ENCODE results near the gene SLC10A3.

Gene SLC10A3

GRCh38 chrX:154450312-154450711 lies 40.1 kb downstream of the SLC10A3 start:
- in situ Hi-C loops (cut with HindIII; ENCODE audit: low pct_ligation_motif_present, low pct_unique_long_range_greater_than_20kb, low sequenced_read_pairs) = no loop called here
- DNase-seq = no peak

GRCh38 chrX:154449618-154450017 lies 40.8 kb downstream of the SLC10A3 start:
- no peak for DNase-seq
- in situ Hi-C loops (cut with HindIII; ENCODE audit: low pct_ligation_motif_present, low pct_unique_long_range_greater_than_20kb, low sequenced_read_pairs) = no loop called here

GRCh38 chrX:154448484-154448883 lies 41.9 kb downstream of the SLC10A3 start:
- in situ Hi-C loops (cut with HindIII; ENCODE audit: low pct_ligation_motif_present, low pct_unique_long_range_greater_than_20kb, low sequenced_read_pairs) = no loop called here
- DNase-seq = no peak

GRCh38 chrX:154446430-154446829 lies 44.0 kb downstream of the SLC10A3 start:
- DNase-seq = no peak
- in situ Hi-C loops (cut with HindIII; ENCODE audit: low pct_ligation_motif_present, low pct_unique_long_range_greater_than_20kb, low sequenced_read_pairs) = no loop called here

- in situ Hi-C loops (cut with HindIII; ENCODE audit: low pct_ligation_motif_present, low pct_unique_long_range_greater_than_20kb, low sequenced_read_pairs) = no loop called here
- DNase-seq = no peak
These were observed 44.7 kb downstream of the SLC10A3 start for GRCh38 chrX:154445776-154446175.

- in situ Hi-C loops (cut with HindIII; ENCODE audit: low pct_ligation_motif_present, low pct_unique_long_range_greater_than_20kb, low sequenced_read_pairs) = no loop called here
- no peak for DNase-seq
These were observed 45.6 kb downstream of the SLC10A3 start for GRCh38 chrX:154444755-154445246.

GRCh38 chrX:154443992-154444754 lies 46.3 kb downstream of the SLC10A3 start, which contains the start of gene FAM50A:
Gene FAM50A (plus strand): TSS chrX:154444141. CDS start chrX:154444236, 95 bp downstream.
- peak; percentile 39 for DNase-seq
- in situ Hi-C loops (cut with HindIII; ENCODE audit: low pct_ligation_motif_present, low pct_unique_long_range_greater_than_20kb, low sequenced_read_pairs) = no loop called here

- DNase-seq = peak; percentile 0
- in situ Hi-C loops (cut with HindIII; ENCODE audit: low pct_ligation_motif_present, low pct_unique_long_range_greater_than_20kb, low sequenced_read_pairs) = no loop called here
These were observed 46.9 kb downstream of the SLC10A3 start for GRCh38 chrX:154443479-154443910.

- in situ Hi-C loops (cut with HindIII; ENCODE audit: low pct_ligation_motif_present, low pct_unique_long_range_greater_than_20kb, low sequenced_read_pairs) = no loop called here
- DNase-seq = no peak
These were observed 48.3 kb downstream of the SLC10A3 start for GRCh38 chrX:154441984-154442707.

GRCh38 chrX:154441564-154441963 lies 48.9 kb downstream of the SLC10A3 start:
- in situ Hi-C loops (cut with HindIII; ENCODE audit: low pct_ligation_motif_present, low pct_unique_long_range_greater_than_20kb, low sequenced_read_pairs) = no loop called here
- DNase-seq = no peak

GRCh38 chrX:154440623-154441357 lies 49.6 kb downstream of the SLC10A3 start:
- in situ Hi-C loops (cut with HindIII; ENCODE audit: low pct_ligation_motif_present, low pct_unique_long_range_greater_than_20kb, low sequenced_read_pairs) = no loop called here
- DNase-seq = no peak

GRCh38 chrX:154439841-154440240 lies 50.6 kb downstream of the SLC10A3 start:
- no peak for DNase-seq
- in situ Hi-C loops (cut with HindIII; ENCODE audit: low pct_ligation_motif_present, low pct_unique_long_range_greater_than_20kb, low sequenced_read_pairs) = no loop called here

GRCh38 chrX:154437971-154438893 lies 52.2 kb downstream of the SLC10A3 start:
- DNase-seq = no peak
- in situ Hi-C loops (cut with HindIII; ENCODE audit: low pct_ligation_motif_present, low pct_unique_long_range_greater_than_20kb, low sequenced_read_pairs) = no loop called here

All from ACHN (cell line).